Measurements from ENCODE around the gene PEF1.

The PEF1 gene

DNA sequence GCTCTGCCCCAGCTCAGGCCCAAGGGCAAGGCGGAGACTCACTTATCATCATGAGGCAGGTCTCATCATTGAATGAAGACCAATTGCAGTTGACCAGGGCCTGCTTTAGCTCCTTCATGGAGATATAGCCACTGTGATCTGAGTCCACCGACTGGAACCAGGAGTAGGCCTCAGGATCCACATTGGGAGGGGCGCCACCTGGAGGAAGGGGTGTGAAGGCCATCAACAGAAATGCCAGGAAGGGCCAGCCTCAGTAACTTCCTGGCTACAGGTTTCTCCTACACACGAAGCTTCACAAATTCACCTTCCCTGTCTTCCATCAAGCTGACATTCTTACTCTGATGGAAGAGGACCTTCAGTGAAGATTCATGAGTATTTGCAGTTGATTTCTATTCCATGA is 11.6 kb downstream of the PEF1 start:
- no peak for DNase-seq (ENCODE audit: extremely low read depth in 1 of 2, low read depth in 1 of 2)

GRCh38 chr1:31632649-31633048 is 12.0 kb downstream of the PEF1 start:
- DNase-seq (ENCODE audit: extremely low read depth in 1 of 2, low read depth in 1 of 2): no peak

DNA sequence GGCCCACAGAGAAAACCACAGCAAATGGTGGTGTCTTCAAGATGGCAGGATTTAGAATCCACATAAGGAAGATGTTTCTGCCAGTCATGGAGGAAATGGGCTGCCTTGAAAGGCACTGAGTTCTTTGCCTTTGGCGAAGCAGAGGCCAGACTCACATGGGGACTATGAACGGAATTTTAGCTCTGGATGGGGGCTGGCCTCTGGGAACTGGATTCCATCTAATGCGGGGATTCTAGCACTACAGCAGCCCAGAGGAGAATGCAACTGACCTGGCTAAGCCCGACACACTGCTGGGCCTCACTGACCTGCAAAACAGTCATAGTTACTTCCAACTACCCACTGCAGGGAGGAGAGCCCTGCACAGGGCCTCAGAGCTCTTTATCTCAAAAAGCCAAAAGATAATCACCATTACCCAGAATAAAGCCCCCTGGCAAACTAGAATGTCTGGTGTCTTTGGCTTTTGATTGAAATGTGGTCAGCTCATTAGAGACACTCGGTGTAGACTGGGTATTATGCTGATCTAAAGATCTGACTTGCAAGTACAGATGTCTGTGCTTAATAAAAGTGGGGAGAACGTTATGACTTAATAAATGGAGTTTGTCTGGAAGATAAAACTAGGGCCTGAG is 15.6 kb downstream of the PEF1 start:
- no peak for DNase-seq (ENCODE audit: extremely low read depth in 1 of 2, low read depth in 1 of 2)

- DNase-seq (ENCODE audit: extremely low read depth in 1 of 2, low read depth in 1 of 2): no peak
These were observed 16.6 kb downstream of the PEF1 start for GRCh38 chr1:31627930-31628559.

- no peak for DNase-seq (ENCODE audit: extremely low read depth in 1 of 2, low read depth in 1 of 2)
These were observed 17.3 kb downstream of the PEF1 start for GRCh38 chr1:31627301-31627929.

DNA sequence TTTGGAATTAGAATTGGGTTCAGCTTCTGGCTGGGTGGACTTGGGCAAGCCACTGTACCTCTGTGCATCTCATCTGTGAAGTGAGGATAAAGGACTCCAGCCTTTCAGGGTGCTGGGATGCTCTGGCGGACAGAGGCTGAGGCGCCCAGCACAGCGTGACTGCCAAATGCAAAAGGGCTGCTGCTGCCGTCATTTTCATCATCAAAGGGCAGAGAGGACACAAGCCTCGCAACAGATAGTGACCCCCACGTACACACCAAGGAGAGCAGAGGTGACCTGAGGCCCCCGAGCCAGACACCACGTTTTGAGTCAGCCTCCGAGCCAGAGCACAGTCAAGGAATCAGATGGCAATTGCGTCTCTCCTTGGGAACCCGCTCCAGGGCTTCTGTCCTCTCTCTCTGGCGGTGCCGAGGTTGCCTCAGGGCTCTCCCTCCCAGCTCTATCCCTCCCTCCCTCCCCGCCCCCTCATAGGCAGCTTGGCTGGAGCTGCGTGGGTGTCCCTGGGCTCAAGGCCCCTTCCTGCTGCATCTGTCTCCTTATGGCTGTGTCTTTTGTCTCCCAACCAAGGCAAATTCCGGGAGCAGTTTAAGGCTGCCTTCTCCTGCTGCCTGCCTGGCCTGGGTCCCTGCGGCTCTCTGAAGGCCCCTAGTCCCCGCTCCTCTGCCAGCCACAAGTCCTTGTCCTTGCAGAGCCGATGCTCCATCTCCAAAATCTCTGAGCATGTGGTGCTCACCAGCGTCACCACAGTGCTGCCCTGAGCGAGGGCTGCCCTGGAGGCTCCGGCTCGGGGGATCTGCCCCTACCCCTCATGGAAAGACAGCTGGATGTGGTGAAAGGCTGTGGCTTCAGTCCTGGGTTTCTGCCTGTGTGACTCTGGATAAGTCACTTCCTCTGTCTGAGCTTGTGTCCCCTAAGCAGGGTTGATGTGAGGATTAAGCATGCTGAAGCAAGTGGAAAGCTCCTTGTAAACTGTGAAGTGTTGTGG is 18.2 kb downstream of the PEF1 start:
- no peak for DNase-seq (ENCODE audit: extremely low read depth in 1 of 2, low read depth in 1 of 2)

- DNase-seq (ENCODE audit: extremely low read depth in 1 of 2, low read depth in 1 of 2): no peak
These were observed 19.0 kb downstream of the PEF1 start for GRCh38 chr1:31625561-31626222.

DNA sequence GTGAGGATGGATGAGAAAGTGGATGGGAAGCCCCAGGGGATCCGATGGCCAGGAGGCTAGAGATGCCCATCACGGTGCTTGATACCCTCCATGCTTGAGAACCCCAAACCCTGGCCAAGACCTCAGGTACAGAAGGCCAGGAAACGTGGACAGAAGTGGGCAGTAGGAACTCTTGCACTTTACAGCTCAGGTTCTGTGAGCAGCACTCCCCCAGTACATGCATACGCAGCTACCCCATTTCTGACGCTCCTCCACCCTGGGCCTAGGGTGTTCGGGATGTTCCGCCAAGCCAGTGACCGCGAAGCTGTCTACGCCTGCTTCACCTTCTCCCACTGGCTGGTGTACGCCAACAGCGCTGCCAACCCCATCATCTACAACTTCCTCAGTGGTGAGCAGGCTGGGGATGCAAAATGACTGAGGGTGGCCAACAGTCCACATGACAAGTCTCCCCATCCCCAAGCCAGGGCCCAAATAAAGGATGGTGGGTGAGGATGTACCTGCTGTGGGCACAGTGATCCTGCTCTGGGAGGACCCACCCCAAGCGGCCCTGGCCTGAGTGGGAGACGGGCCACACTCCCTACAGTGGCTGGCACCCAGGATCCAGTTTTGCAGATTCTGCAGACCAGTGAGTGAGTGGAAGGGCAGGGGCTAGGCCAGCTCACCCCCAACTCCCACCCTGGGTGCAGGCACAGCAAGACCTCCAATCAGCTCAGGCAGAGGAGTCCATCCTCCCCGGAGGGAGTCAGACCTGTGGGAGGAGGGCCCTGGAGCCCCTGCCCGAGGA is 19.8 kb downstream of the PEF1 start:
- no peak for DNase-seq (ENCODE audit: extremely low read depth in 1 of 2, low read depth in 1 of 2)

GRCh38 chr1:31624309-31624708 is 20.4 kb downstream of the PEF1 start:
- no peak for DNase-seq (ENCODE audit: extremely low read depth in 1 of 2, low read depth in 1 of 2)

DNA sequence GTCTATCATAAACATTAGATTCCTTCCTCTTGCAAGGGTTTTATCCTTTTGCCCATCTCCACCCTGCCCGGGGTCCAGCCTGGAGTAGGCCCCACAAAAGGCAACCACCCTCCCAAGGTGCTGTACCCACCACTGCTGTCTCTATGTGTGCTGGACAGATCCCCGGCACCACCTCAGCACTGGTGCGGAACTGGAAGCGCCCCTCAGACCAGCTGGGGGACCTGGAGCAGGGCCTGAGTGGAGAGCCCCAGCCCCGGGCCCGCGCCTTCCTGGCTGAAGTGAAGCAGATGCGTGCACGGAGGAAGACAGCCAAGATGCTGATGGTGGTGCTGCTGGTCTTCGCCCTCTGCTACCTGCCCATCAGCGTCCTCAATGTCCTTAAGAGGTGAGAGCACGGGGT is 21.3 kb downstream of the PEF1 start:
- no peak for DNase-seq (ENCODE audit: extremely low read depth in 1 of 2, low read depth in 1 of 2)

- DNase-seq (ENCODE audit: extremely low read depth in 1 of 2, low read depth in 1 of 2): no peak
These were observed 22.6 kb downstream of the PEF1 start for GRCh38 chr1:31621847-31622730.

DNA sequence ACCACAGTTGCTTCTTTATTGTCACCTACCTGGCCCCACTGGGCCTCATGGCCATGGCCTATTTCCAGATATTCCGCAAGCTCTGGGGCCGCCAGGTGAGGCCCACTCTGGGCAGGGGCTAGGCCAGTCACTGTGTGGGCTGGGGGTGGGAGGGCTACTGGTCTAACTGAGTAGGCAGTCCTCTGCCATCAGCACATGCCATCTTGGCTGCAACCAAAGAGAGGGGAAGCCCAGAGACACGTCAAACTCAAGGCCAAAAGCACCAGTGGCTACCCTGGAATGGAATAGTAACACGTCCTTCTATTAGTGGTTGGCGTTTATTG is 23.2 kb downstream of the PEF1 start:
- no peak for DNase-seq (ENCODE audit: extremely low read depth in 1 of 2, low read depth in 1 of 2)

DNA sequence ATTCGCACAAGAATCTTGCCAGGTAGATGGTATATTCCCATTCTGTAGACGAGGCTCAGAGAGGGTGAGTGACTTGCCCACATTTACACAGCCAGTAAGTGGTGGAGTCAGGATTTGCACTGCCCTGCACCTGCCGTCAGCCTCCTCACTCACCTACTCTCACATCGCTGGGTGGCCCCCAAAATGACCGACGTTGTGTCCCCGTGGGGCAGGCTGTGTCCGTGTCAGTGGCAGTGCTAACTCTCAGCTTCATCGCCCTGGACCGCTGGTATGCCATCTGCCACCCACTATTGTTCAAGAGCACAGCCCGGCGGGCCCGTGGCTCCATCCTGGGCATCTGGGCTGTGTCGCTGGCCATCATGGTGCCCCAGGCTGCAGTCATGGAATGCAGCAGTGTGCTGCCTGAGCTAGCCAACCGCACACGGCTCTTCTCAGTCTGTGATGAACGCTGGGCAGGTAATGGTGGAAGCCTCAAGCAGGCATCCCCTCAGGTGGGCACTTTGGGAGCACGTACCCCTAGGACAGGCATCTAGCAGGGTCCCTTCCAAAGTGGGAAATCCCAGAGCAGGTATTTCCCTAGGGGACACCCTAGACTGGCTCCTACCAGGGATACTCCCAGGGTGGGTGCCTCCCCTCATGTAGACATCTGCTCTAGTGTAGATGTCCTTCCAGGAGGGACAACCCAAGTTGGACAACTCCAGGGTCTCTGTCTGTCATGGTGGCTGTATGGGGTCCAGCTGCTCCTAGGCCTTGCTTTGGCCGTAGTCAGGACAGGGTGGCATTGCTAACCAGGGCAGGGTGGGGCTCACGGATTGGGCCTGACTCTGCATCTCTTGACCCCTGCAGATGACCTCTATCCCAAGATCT is 23.8 kb downstream of the PEF1 start:
- no peak for DNase-seq (ENCODE audit: extremely low read depth in 1 of 2, low read depth in 1 of 2)

- no peak for DNase-seq (ENCODE audit: extremely low read depth in 1 of 2, low read depth in 1 of 2)
These were observed 25.5 kb downstream of the PEF1 start for GRCh38 chr1:31618916-31619846.

DNA sequence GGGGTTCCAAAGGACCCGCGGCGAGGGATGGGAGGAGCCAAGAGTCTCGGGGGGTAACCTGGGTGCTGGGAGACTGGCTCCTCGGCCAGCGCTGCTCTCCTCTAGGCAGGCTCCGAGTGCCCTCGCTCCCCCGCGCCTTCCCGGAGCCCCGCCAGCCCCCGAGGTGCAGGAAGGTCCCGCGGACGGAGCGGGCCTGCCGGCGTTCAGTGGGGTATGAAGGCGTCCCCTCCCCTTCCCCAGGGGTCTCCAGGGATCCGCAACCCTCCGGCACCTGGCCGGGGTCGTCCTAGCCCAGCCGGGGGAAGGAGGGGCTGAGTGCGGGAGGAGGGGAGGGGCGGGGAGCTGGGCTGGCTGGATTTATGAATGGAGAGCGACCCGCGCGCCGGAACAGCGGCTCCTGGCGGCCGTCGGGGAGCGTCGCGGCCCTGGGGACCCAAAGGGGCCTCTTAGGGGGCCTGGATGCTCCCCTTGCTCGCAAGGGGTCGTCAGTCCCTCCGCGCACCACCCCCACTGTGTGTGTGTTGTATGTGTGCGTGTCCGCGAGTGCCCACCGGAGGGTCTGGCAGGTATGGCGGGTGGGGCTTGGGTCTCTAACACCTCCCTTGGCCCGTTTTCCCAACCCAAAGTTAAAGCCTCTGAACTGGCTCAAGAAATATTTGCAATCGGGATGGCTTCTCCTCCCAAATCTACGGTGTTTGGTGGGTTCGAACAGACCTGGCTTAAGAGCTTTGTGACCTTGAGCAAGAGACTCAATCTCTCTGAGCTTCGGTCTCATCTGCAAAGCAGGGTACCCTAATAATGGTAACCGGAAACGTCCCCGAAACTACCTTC is 26.5 kb downstream of the PEF1 start:
- peak; percentile 13 to 27 for DNase-seq (ENCODE audit: extremely low read depth in 1 of 2, low read depth in 1 of 2)

DNA sequence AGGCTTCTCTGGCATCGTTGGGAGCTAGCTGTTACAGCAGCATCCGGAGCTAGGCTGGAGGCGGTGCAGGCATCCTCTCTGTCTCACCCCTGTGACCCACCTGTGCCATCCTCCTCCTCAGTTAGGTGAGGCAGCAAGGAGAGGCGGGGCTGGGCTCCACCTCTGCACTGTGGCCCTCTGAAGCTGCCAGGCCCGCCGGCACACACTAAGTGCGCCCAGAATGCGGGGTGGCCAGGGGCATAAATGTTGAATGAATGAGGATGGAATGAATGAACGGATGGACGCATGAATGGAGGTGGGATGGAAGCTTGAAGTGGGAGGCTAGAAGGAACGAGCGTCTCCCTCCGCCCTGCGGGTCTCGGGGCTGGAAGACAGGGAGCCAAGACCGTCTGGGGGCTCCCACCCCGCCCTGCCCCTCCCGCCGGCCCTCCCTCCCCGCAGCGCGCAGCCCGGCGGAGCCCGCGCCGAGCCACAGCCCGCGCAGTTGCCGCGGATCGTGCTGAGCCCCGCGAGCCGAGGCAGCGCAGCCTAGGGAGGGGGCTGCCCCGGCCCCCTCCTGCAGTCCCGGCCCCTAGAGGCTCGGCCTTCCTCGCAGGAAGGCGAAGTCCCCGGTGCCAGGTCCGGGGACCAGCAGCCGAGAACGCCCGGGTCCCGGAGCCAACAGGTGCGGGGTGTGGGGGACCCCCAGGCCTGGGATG is 27.3 kb downstream of the PEF1 start, which contains the start of gene HCRTR1:
Gene HCRTR1, plus strand, starts transcription at position 472 of the 698 bp plus-strand sequence. CDS start 1,504 bp downstream, outside the sequence.
- DNase-seq (ENCODE audit: extremely low read depth in 1 of 2, low read depth in 1 of 2): no peak
